ENCODE data around the gene KRT5. TPM values are rescaled to one million over a fixed set of nuclear protein-coding genes. Genes with fewer than 3 reads are reported as not detected.
"Not testable (repeated sequence)": the region's sequence is repeated elsewhere in the genome, so short reads cannot be mapped to it uniquely, and the experiment has no call there.

The KRT5 gene
- polyA plus RNA-seq, 1 experiment, result not detected

DNA sequence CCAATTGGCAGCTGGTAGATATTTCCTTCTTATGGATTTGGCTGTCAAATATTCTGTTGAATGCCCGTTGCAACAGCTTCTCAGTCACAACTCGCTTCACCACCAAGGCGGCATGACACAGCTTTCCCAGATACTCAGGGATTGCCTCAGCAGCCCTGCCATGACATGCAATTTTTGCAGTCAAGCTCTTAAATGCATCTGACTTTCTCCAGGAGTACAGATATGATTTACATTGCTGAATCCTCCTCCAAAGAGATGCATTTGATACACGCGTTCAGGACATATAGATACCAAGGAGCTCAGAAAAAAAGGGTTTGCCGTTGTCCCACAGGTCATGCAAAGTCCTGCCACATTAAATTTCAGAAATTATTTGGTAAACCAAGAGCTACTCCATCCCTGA is 6.5 kb downstream of the KRT5 start:
- CTCF ChIA-PET, result no interaction called here
- Histone ChIP-seq H3K27ac (ENCODE audit: low read depth, low read length) (no peak overlapping the region), H3K4me3 (ENCODE audit: low read depth, low read length) (no peak overlapping the region), H3K9me3 (ENCODE audit: control insufficient read depth, insufficient read depth, low read length) (no peaks in the 10 kb centered on the region), H3K27me3 (ENCODE audit: control insufficient read depth, insufficient read depth, low read length) (peaks cover 6% of the 10 kb centered on the region)
- POLR2A ChIA-PET, result no interaction called here
- DNase-seq (ENCODE audit: low read depth, low spot score), result no peak
- TF ChIP-seq, protein P1, sequence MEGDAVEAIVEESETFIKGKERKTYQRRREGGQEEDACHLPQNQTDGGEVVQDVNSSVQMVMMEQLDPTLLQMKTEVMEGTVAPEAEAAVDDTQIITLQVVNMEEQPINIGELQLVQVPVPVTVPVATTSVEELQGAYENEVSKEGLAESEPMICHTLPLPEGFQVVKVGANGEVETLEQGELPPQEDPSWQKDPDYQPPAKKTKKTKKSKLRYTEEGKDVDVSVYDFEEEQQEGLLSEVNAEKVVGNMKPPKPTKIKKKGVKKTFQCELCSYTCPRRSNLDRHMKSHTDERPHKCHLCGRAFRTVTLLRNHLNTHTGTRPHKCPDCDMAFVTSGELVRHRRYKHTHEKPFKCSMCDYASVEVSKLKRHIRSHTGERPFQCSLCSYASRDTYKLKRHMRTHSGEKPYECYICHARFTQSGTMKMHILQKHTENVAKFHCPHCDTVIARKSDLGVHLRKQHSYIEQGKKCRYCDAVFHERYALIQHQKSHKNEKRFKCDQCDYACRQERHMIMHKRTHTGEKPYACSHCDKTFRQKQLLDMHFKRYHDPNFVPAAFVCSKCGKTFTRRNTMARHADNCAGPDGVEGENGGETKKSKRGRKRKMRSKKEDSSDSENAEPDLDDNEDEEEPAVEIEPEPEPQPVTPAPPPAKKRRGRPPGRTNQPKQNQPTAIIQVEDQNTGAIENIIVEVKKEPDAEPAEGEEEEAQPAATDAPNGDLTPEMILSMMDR (IDR thresholded peaks at IDR 0.05; ENCODE audit: low read depth, low read length), result no peak

DNA sequence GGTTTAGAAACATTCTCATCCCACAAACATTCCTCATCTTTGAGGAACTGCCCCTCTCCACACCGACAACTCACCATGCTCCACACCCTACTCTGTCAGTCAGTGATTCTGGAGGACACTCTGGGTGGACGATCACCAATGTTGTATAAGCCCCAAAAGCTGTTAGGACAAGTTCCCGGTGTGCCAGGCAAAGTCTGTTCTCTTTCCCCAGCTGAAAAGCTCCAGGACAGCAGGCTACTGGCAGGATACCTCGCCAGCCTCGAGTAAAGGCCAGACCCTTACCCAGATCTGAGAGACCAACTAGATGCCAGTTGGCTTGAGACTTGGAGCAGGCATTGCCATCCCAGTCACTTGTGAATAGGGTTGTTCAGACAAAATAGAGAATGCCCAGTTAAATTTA is 12.0 kb downstream of the KRT5 start:
- ChIA-PET CTCF (interaction anchor here (1.6 to 5.0 kb wide), 3 partner anchors 135 to 363 kb away, joined by 3 to 38 read pairs (median 15); no protein-coding TSS in a partner anchor), POLR2A (no interaction called here)
- no peak for DNase-seq (ENCODE audit: low read depth, low spot score)
- H3K27ac ChIP-seq (ENCODE audit: low read depth, low read length), result no peak overlapping the region
- H3K4me3 ChIP-seq (ENCODE audit: low read depth, low read length), result no peak overlapping the region
- H3K27me3 ChIP-seq (ENCODE audit: control insufficient read depth, insufficient read depth, low read length), result peaks cover 7% of the 10 kb centered on the region
- no peaks in the 10 kb centered on the region for H3K9me3 ChIP-seq (ENCODE audit: control insufficient read depth, insufficient read depth, low read length)
- TF ChIP-seq, protein P1 (IDR thresholded peaks at IDR 0.05; ENCODE audit: low read depth, low read length), result no peak

DNA sequence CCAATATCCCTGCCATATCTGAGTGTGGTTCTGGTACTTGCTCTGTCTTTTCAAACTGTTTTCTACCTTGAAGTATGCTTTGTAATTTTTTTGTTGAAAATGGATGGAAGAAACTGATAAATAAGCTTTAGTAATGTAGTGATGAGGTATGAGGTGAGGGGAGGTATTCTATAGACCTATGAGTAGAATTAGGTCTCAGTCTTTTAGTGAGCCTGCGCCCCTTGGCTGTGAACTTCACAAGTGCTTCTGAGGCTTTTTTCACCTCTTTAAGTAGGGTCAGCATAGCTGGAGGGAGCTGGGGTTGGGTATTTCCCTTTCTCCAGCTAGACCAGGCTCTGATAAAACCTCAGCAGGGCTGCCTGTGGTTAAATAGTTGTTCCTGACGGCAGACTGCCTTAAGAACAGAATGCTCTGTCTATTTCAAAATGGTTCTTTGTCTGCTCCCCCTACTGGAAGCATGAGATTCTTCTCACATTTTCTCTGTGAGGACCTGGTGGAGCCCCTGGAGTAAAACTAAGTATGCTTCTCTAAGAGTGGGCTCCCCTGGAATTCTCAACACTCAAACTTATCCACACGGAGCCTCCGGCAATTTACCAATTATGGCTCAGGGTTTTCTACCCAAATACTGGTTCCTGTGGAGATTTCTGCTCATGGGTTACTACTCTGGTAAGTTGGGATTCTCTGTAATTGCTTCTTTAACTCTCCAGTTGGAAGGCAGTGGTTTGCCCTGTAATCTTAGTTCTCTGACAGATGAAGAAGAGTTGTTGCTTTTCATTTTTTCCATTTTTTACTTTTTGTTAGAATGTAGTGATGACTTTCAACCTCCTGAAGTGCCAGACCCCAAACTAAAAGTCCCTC is 13.1 kb downstream of the KRT5 start:
- Histone ChIP-seq H3K27ac (ENCODE audit: low read depth, low read length) (no peak overlapping the region), H3K27me3 (ENCODE audit: control insufficient read depth, insufficient read depth, low read length) (peaks cover 7% of the 10 kb centered on the region), H3K4me3 (ENCODE audit: low read depth, low read length) (no peak overlapping the region), H3K9me3 (ENCODE audit: control insufficient read depth, insufficient read depth, low read length) (no peaks in the 10 kb centered on the region)
- peak; percentile 24 for DNase-seq (ENCODE audit: low read depth, low spot score)
- ChIA-PET CTCF (interaction anchor here (0.5 to 5.0 kb wide), 6 partner anchors 10 to 1489 kb away, joined by 3 to 38 read pairs (median 4); no protein-coding TSS in a partner anchor), POLR2A (no interaction called here)
- TF ChIP-seq, protein P1 (IDR thresholded peaks at IDR 0.05; ENCODE audit: low read depth, low read length), result peak; percentile 71

DNA sequence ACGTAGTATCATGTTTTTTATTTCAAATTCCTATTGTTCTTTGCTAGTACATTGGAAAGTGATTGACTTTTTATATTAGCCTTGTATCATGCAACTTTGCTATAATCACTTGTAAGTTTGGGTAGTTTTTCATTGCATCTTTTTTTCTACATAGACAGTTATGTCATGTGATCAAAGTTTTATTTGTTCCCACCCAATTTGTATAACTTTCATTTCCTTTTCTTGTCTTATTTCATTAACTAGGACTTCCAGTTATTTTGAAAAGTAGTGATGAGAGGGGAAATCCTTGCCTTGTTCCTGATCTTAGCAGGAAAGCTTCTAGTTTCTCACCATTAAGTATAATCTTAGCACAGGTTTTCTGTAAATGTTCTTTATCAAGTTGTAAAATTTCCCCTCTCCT is 17.3 kb downstream of the KRT5 start:
- DNase-seq (ENCODE audit: low read depth, low spot score), result no peak
- Histone ChIP-seq H3K4me3 (ENCODE audit: low read depth, low read length) (no peak overlapping the region), H3K27me3 (ENCODE audit: control insufficient read depth, insufficient read depth, low read length) (no peaks in the 10 kb centered on the region), H3K9me3 (ENCODE audit: control insufficient read depth, insufficient read depth, low read length) (no peaks in the 10 kb centered on the region), H3K27ac (ENCODE audit: low read depth, low read length) (no peak overlapping the region)
- CTCF ChIA-PET, result interaction anchor here (1.6 kb wide), 1 partner anchor 130 kb away, joined by 4 read pairs; no protein-coding TSS in a partner anchor
- TF ChIP-seq, protein P1 (IDR thresholded peaks at IDR 0.05; ENCODE audit: low read depth, low read length), result no peak
- POLR2A ChIA-PET, result no interaction called here

DNA sequence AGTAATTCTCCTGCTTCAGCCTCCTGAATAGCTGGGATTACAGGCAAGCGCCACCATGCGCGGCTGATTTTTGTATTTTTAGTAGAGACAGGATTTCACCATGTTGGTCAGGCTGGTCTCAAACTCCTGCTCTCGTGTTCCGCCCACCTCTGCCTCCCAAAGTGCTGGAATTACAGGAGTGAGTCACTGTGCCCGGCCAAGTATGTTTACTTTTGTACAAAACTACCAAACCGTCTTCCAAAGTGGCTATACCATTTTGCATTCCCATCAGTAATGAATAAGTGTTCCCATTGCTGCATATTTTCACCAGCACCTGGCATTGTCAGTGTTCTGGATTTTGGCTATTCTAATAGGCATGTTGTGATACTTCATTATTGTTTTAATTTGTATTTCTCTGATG is 18.7 kb downstream of the KRT5 start:
- ChIA-PET POLR2A (no interaction called here), CTCF (interaction anchor here (1.6 kb wide), 1 partner anchor 129 kb away, joined by 4 read pairs; no protein-coding TSS in a partner anchor)
- H3K9me3 ChIP-seq (ENCODE audit: control insufficient read depth, insufficient read depth, low read length), result no peaks in the 10 kb centered on the region
- no peaks in the 10 kb centered on the region for H3K27me3 ChIP-seq (ENCODE audit: control insufficient read depth, insufficient read depth, low read length)
- H3K27ac ChIP-seq (ENCODE audit: low read depth, low read length), result no peak overlapping the region
- no peak for DNase-seq (ENCODE audit: low read depth, low spot score)
- no peak overlapping the region for H3K4me3 ChIP-seq (ENCODE audit: low read depth, low read length)
- TF ChIP-seq, protein P1 (IDR thresholded peaks at IDR 0.05; ENCODE audit: low read depth, low read length), result no peak

DNA sequence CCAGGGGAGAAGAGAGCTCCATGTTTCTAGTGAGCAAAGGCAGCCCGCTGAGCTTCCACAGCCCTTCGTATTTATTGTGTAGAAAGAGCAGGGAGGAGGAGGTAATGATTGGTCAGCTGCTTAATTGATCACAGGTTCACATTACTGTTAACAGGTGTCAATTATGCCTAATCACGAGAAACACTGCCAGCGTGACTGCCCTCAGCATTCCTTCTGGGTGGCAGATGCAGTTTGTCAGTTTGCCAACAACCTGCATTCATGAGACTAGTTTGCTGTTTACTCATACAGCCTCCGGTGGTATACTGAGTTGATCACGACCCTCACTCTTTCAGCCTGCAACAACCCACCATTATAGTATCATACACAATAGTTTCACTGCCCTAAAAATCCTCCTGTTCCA is 19.6 kb downstream of the KRT5 start:
- CTCF ChIA-PET, result interaction anchor here (1.7 kb wide), 1 partner anchor 128 kb away, joined by 9 read pairs; no protein-coding TSS in a partner anchor
- DNase-seq (ENCODE audit: low read depth, low spot score); H3K27ac ChIP-seq (ENCODE audit: low read depth, low read length); H3K9me3 ChIP-seq (ENCODE audit: control insufficient read depth, insufficient read depth, low read length); POLR2A ChIA-PET; H3K27me3 ChIP-seq (ENCODE audit: control insufficient read depth, insufficient read depth, low read length); H3K4me3 ChIP-seq (ENCODE audit: low read depth, low read length): not testable (repeated sequence)

Data from AG04450 (cell line).